HEK293 (cell line): ENCODE measurements around the gene NINJ2.

Source experiments
- FEZF1 ChIP-seq: fragments of 450-650 bp; formaldehyde crosslinking; IDR thresholded peaks from 2 replicates; pipeline ENCODE4 v1.5.1; 2016; ENCODE audit warnings: missing biosample characterization, missing genetic modification characterization
- HOXA7 ChIP-seq: sonication (generic); formaldehyde crosslinking; IDR thresholded peaks from 2 replicates; pipeline ENCODE4 v1.8.1; 2022; ENCODE audit warnings: missing genetic modification reagents, borderline replicate concordance
- KLF10 ChIP-seq: fragments of 450-650 bp; IDR thresholded peaks from 2 replicates; pipeline ENCODE4 v1.5.1; 2018; ENCODE audit warnings: missing biosample characterization, mild to moderate bottlenecking, missing genetic modification characterization
- KLF7 ChIP-seq: fragments of 450-650 bp; formaldehyde crosslinking; IDR thresholded peaks from 2 replicates; pipeline ENCODE4 v1.5.1; 2016; ENCODE audit warnings: missing biosample characterization, missing genetic modification characterization, borderline replicate concordance
- KLF9 ChIP-seq: fragments of 450-650 bp; formaldehyde crosslinking; IDR thresholded peaks from 2 replicates; pipeline ENCODE4 v1.5.1; 2016; ENCODE audit warnings: missing biosample characterization, missing genetic modification characterization, low read depth
- PRDM1 ChIP-seq: fragments of 450-650 bp; formaldehyde crosslinking; IDR thresholded peaks from 2 replicates; pipeline ENCODE4; 2016; ENCODE audit warnings: missing biosample characterization, missing genetic modification characterization
- SP7 ChIP-seq: fragments of 450-650 bp; formaldehyde crosslinking; IDR thresholded peaks from 2 replicates; pipeline ENCODE4 v1.5.1; 2016; ENCODE audit warnings: missing biosample characterization, missing genetic modification characterization
- TSHZ1 ChIP-seq: fragments of 450-650 bp; formaldehyde crosslinking; IDR thresholded peaks from 2 replicates; pipeline ENCODE4 v1.5.1; 2016; ENCODE audit warnings: missing biosample characterization, missing genetic modification characterization, borderline replicate concordance
- WT1 ChIP-seq: fragments of 450-650 bp; formaldehyde crosslinking; IDR thresholded peaks from 2 replicates; pipeline ENCODE4 v1.5.1; 2016; ENCODE audit warnings: missing biosample characterization, missing genetic modification characterization
- ZBTB26 ChIP-seq: fragments of 450-650 bp; formaldehyde crosslinking; optimal IDR thresholded peaks from 2 replicates; pipeline ENCODE3; 2016; ENCODE audit warnings: missing biosample characterization, mild to moderate bottlenecking, missing genetic modification characterization
- ZBTB48 ChIP-seq: fragments of 450-650 bp; formaldehyde crosslinking; IDR thresholded peaks from 2 replicates; pipeline ENCODE4 v1.5.1; 2016; ENCODE audit warnings: missing biosample characterization, missing genetic modification characterization
- ZBTB7A ChIP-seq: fragments of 450-650 bp; formaldehyde crosslinking; IDR thresholded peaks from 2 replicates; pipeline ENCODE4 v1.5.1; 2016; ENCODE audit warnings: low read depth, missing biosample characterization, missing genetic modification characterization
- ZBTB8A ChIP-seq: fragments of 450-650 bp; formaldehyde crosslinking; IDR thresholded peaks from 2 replicates; pipeline ENCODE4 v1.5.1; 2016; ENCODE audit warnings: missing biosample characterization, missing genetic modification characterization
- ZFP41 ChIP-seq: fragments of 450-650 bp; formaldehyde crosslinking; IDR thresholded peaks from 2 replicates; pipeline ENCODE4 v1.5.1; 2016; ENCODE audit warnings: missing biosample characterization, missing genetic modification characterization, borderline replicate concordance
- ZFP69B ChIP-seq: fragments of 450-650 bp; formaldehyde crosslinking; IDR thresholded peaks from 2 replicates; pipeline ENCODE4 v1.5.1; 2016; ENCODE audit warnings: missing biosample characterization, missing genetic modification characterization
- ZNF138 ChIP-seq: fragments of 450-650 bp; formaldehyde crosslinking; IDR thresholded peaks from 2 replicates; pipeline ENCODE4 v1.5.1; 2016; ENCODE audit warnings: missing biosample characterization, missing genetic modification characterization, borderline replicate concordance
- ZNF140 ChIP-seq: fragments of 450-650 bp; formaldehyde crosslinking; IDR thresholded peaks from 2 replicates; pipeline ENCODE4 v1.5.1; 2016; ENCODE audit warnings: missing biosample characterization, missing genetic modification characterization
- ZNF16 ChIP-seq: fragments of 450-650 bp; formaldehyde crosslinking; IDR thresholded peaks from 2 replicates; pipeline ENCODE4 v1.5.1; 2016; ENCODE audit warnings: low read depth, missing biosample characterization, missing genetic modification characterization
- ZNF23 ChIP-seq: fragments of 450-650 bp; formaldehyde crosslinking; IDR thresholded peaks from 2 replicates; pipeline ENCODE4 v1.5.1; 2016; ENCODE audit warnings: missing biosample characterization, missing genetic modification characterization, borderline replicate concordance
- ZNF366 ChIP-seq: fragments of 450-650 bp; formaldehyde crosslinking; conservative IDR thresholded peaks from 2 replicates; pipeline ENCODE4 v1.5.1; 2016; ENCODE audit warnings: missing biosample characterization, missing genetic modification characterization
- ZNF37A ChIP-seq: fragments of 450-650 bp; IDR thresholded peaks from 2 replicates; pipeline ENCODE4 v1.5.1; 2018; ENCODE audit warnings: missing biosample characterization, missing genetic modification characterization
- ZNF555 ChIP-seq: fragments of 450-650 bp; formaldehyde crosslinking; conservative IDR thresholded peaks from 2 replicates; pipeline ENCODE4 v1.5.1; 2017; ENCODE audit warnings: missing biosample characterization, mild to moderate bottlenecking, missing genetic modification characterization, inconsistent platforms
- ZNF561 ChIP-seq: fragments of 450-650 bp; IDR thresholded peaks from 2 replicates; pipeline ENCODE4 v1.5.1; 2018; ENCODE audit warnings: missing biosample characterization, missing genetic modification characterization, borderline replicate concordance
- ZNF654 ChIP-seq: fragments of 450-650 bp; formaldehyde crosslinking; IDR thresholded peaks from 2 replicates; pipeline ENCODE4 v1.5.1; 2016; ENCODE audit warnings: low read depth, missing biosample characterization, missing genetic modification characterization
- ZNF664 ChIP-seq: fragments of 450-650 bp; formaldehyde crosslinking; IDR thresholded peaks from 2 replicates; pipeline ENCODE4 v1.5.1; 2016; ENCODE audit warnings: missing biosample characterization, missing genetic modification characterization
- ZNF692 ChIP-seq: fragments of 450-650 bp; formaldehyde crosslinking; IDR thresholded peaks from 2 replicates; pipeline ENCODE4 v1.5.1; 2016; ENCODE audit warnings: missing biosample characterization, missing genetic modification characterization
- ZNF843 ChIP-seq: fragments of 450-650 bp; formaldehyde crosslinking; IDR thresholded peaks from 2 replicates; pipeline ENCODE4 v1.5.1; 2016; ENCODE audit warnings: missing biosample characterization, missing genetic modification characterization
- ZSCAN30 ChIP-seq: fragments of 450-650 bp; IDR thresholded peaks from 2 replicates; pipeline ENCODE4 v1.5.1; 2018; ENCODE audit warnings: missing biosample characterization, mild to moderate bottlenecking, missing genetic modification characterization, moderate library complexity
- TF ChIP-seq, protein P1 (sequence below): fragments of 450-650 bp; formaldehyde crosslinking; IDR thresholded peaks from 2 replicates; pipeline ENCODE4 v1.5.1; 2016; ENCODE audit warnings: missing biosample characterization, missing genetic modification characterization
- TF ChIP-seq, protein P2 (sequence below): fragments of 450-650 bp; formaldehyde crosslinking; IDR thresholded peaks from 2 replicates; pipeline ENCODE4 v1.5.1; 2016; ENCODE audit warnings: missing biosample characterization, missing genetic modification characterization
- TF ChIP-seq, protein P3 (sequence below): fragments of 450-650 bp; formaldehyde crosslinking; IDR thresholded peaks from 2 replicates; pipeline ENCODE4 v1.5.1; 2017; ENCODE audit warnings: missing biosample characterization, missing genetic modification characterization

Gene NINJ2

GRCh38 chr12:569803-570434, 93.3 kb downstream of the NINJ2 start (continued):
- no peak for TF ChIP-seq ZNF555
- peak; percentile 95 for TF ChIP-seq KLF9
- peak; percentile 81; the same call in 1 of the 2 replicates for TF ChIP-seq KLF7 (tag by site-specific recombination)
- 0 out of 2 replicates have a peak, but pooled peaks have one; percentile 45 for TF ChIP-seq TSHZ1
- TF ChIP-seq ZSCAN30 (tag by site-specific recombination), result peak; percentile 90
- TF ChIP-seq, protein P1, sequence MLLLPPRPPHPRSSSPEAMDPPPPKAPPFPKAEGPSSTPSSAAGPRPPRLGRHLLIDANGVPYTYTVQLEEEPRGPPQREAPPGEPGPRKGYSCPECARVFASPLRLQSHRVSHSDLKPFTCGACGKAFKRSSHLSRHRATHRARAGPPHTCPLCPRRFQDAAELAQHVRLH (tag by site-specific recombination), result 0 out of 2 replicates have a peak, but pooled peaks have one; percentile 53
- TF ChIP-seq ZNF366, result peak; percentile 17; the same call in 1 of the 2 replicates
- TF ChIP-seq ZNF16 (tag by site-specific recombination), result no peak
- TF ChIP-seq HOXA7 (CRISPR knock-in tag), result no peak
- TF ChIP-seq, protein P2, sequence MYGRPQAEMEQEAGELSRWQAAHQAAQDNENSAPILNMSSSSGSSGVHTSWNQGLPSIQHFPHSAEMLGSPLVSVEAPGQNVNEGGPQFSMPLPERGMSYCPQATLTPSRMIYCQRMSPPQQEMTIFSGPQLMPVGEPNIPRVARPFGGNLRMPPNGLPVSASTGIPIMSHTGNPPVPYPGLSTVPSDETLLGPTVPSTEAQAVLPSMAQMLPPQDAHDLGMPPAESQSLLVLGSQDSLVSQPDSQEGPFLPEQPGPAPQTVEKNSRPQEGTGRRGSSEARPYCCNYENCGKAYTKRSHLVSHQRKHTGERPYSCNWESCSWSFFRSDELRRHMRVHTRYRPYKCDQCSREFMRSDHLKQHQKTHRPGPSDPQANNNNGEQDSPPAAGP (tag by site-specific recombination), result peak; percentile 65
- no peak for TF ChIP-seq WT1 (tag by site-specific recombination)
- peak; percentile 66 for TF ChIP-seq ZBTB8A
- TF ChIP-seq ZFP41 (tag by site-specific recombination), result no peak
- TF ChIP-seq KLF10 (tag by site-specific recombination), result peak; percentile 84
- TF ChIP-seq ZNF37A (tag by site-specific recombination), result no peak
- TF ChIP-seq ZNF664, result no peak
- no peak for TF ChIP-seq ZNF138
- peak; percentile 69 for TF ChIP-seq ZNF561 (tag by site-specific recombination)
- TF ChIP-seq ZBTB48 (tag by site-specific recombination), result peak; percentile 73; the same call in 1 of the 2 replicates
- TF ChIP-seq ZNF692, result peak; percentile 69; the same call in 1 of the 2 replicates
- TF ChIP-seq ZNF23, result no peak
- TF ChIP-seq SP7 (tag by site-specific recombination), result peak; percentile 79
- TF ChIP-seq, protein P3, sequence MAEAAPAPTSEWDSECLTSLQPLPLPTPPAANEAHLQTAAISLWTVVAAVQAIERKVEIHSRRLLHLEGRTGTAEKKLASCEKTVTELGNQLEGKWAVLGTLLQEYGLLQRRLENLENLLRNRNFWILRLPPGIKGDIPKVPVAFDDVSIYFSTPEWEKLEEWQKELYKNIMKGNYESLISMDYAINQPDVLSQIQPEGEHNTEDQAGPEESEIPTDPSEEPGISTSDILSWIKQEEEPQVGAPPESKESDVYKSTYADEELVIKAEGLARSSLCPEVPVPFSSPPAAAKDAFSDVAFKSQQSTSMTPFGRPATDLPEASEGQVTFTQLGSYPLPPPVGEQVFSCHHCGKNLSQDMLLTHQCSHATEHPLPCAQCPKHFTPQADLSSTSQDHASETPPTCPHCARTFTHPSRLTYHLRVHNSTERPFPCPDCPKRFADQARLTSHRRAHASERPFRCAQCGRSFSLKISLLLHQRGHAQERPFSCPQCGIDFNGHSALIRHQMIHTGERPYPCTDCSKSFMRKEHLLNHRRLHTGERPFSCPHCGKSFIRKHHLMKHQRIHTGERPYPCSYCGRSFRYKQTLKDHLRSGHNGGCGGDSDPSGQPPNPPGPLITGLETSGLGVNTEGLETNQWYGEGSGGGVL, result peak; percentile 50; the same call in 1 of the 2 replicates
- peak; percentile 79 for TF ChIP-seq PRDM1 (tag by site-specific recombination)
- TF ChIP-seq ZBTB7A (tag by site-specific recombination), result peak; percentile 92
- peak; percentile 93 for TF ChIP-seq ZNF654 (tag by site-specific recombination)
- TF ChIP-seq ZNF140 (tag by site-specific recombination), result no peak
- TF ChIP-seq FEZF1, result no peak
- peak; percentile 72 for TF ChIP-seq ZBTB26
- TF ChIP-seq ZNF843 (tag by site-specific recombination), result 0 out of 2 replicates have a peak, but pooled peaks have one; percentile 18
- peak; percentile 60 for TF ChIP-seq ZFP69B (tag by site-specific recombination)
